CD4-positive, alpha-beta T cell treated with Interleukin-15 for 1 hour (primary cell): ENCODE measurements around the gene FMN2.

Source experiments
- DNase-seq: peaks from one replicate; pipeline ENCODE4 v3.0.0-alpha.2; 2020

The FMN2 gene

GRCh38 chr1:240503036-240503435, 411.4 kb downstream of the FMN2 start:
- no peak for DNase-seq

GRCh38 chr1:240503558-240503957, 411.9 kb downstream of the FMN2 start:
- no peak for DNase-seq

DNA sequence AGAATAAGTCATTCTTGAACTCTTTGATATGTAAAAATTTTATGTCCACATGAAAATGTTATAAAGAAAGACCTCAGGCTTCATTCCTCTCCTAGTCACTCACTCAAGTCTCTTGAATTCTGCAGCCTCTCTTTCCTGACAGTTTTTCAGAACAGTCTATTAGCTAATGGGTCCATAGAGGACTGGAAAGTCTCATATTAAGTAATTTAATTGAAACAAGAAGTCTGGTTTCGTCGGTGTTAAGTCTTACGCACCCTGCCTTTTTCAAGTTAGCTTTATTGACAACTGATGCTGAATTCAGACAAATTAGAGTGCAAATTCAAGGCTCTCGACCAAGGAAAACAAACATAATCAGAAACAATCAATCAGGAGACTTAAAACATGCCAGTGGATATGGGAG, 414.5 kb downstream of the FMN2 start:
- DNase-seq = no peak

DNA sequence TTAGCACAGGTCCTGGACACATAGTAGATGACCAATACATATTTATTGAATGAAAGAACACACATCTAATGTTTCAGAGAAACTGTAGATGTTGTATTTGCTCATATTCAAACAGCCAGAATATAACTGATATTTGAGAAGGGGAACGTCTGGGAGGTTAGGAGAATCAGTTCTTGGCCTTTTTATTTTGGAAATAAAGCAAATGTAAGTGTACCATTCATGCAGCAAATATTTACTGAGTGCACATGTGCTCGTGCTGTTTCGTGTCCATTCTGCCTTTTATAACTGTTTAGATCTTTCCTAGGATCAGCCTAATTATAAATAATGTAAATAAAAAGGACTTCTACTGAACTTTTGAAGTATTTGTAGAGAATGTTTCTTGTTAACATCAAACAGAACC, 416.5 kb downstream of the FMN2 start:
- DNase-seq = no peak

DNA sequence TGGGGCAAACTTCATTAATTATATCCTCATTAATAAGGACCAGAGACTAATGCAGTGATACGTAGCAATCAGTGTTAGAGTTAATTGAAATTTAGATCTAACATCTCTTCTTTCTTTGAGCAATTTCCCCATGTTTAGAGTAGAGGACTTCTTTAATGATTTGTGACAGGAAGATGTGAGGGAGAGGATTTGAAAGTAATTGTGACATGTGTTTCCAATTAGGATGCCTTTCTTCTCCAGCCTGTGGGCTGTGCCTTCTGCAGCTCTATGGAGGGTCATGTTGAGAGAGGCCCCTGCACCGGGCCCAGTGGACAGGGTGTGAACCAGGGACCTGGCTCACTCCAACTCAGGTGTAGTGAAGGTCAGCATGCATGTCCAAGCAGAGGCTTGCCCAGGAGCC, 417.3 kb downstream of the FMN2 start:
- DNase-seq = no peak

GRCh38 chr1:240511789-240512188, 420.1 kb downstream of the FMN2 start:
- no peak for DNase-seq

DNA sequence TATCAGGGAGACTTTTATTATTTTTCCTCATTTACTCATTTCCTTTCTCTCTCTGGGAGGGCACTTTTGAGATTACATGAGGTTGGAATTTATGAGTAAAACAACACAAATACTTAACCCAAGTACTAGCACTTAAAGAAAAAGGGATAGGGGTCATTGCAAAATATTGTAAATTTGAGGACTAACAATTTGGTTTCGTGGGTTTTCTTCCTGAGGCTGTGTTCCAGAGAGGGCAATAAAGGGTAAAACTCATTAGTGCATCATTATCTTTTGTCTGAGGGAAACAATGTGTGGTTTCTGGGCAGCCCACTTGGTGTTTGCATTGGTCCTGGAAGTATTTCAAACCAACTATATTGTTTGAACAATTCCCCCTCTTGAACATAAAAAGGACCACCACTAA, 423.8 kb downstream of the FMN2 start:
- no peak for DNase-seq

GRCh38 chr1:240516069-240516468, 424.4 kb downstream of the FMN2 start:
- DNase-seq = no peak

DNA sequence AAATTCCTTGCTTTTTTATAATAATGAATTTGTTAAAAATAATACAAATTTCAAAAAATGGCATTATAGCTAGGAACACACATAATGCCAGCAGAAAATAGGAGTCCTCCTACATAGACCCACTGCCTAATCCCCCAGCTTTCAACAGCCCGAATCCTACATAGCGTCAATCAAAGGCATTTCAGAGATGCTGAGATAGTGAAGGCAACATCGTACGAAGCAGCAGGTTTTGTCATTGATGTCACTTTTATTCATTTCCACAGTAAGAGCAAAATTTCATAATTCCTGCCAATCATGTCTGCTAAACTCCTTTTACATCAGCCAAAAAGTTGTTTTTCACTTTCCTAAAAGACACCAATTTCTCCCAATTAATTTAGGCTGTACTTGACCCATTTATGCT, 426.2 kb downstream of the FMN2 start:
- DNase-seq = no peak

- no peak for DNase-seq
Measured at GRCh38 chr1:240522122-240522822, 430.6 kb downstream of the FMN2 start.

DNA sequence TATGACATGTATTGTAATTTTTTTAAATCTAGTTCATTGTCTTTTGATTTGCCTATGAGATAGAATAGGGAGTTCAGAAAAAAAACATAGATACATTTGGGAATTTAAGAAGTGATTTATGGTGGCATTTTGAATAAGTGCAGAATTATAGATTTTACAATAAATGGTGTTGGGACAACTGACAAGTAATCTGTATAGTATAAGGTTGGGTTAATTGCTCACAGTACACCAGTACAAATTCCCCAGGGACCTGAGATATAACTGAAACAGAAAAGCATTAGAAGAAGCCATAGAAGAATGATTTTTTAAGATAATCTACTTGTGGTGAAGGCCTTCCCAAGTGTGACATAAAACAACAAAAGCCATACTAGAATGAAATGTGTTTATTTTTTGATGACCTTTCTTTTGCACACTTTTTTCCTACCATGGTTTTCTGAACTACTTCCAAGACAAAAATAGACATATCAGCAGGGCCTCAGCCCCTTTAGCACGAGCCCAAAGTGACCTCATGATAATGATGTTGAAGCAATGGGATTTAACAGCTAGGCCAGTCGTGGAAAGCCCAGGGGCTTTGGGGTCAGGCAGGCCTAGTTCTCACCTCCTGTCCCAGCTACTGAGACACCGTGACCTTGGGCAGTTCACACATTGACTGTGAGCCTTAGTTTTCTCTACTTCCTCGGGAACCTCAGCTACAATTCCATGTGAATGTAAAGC, 432.8 kb downstream of the FMN2 start:
- DNase-seq = no peak
